HL-60 (cell line): Measurements from ENCODE around the gene FASN.
"Not testable (repeated sequence)": the region's sequence is repeated elsewhere in the genome, so short reads cannot be mapped to it uniquely, and the experiment has no call there.

Source experiments
- DNase-seq, 2 experiments: peaks; one replicate each; pipeline ENCODE4 v3.0.0-alpha.2; 2010 to 2020; ENCODE audit warnings: low read depth in 1 of 2, low spot score in 1 of 2
- H3K27ac ChIP-seq: fragments of 250-450 bp; sonication (Bioruptor Pico); replicated peaks from 2 replicates; pipeline ENCODE4 v1.5.1; 2020; ENCODE audit warnings: mild to moderate bottlenecking, moderate library complexity
- H3K27me3 ChIP-seq: fragments of 250-450 bp; sonication (Bioruptor Pico); 2 replicates; pipeline ENCODE4 v1.5.1; 2021; ENCODE audit warnings: mild to moderate bottlenecking, moderate library complexity; ENCODE audit not compliant: insufficient read depth, poor library complexity, severe bottlenecking
- H3K4me3 ChIP-seq: replicated peaks from 2 replicates; pipeline ENCODE4 v1.5.1; 2011; ENCODE audit warnings: mild to moderate bottlenecking, control low read depth, low read length; ENCODE audit not compliant: insufficient read depth
- GABPA ChIP-seq: IDR thresholded peaks from 2 replicates; pipeline ENCODE4 v1.6.1; 2012; ENCODE audit warnings: low read depth
- POLR2AphosphoS5 ChIP-seq: IDR thresholded peaks from 2 replicates; pipeline ENCODE4 v1.6.1; 2012; ENCODE audit warnings: low read depth
- SPI1 ChIP-seq: IDR thresholded peaks from 2 replicates; pipeline ENCODE4 v1.6.1; 2012; ENCODE audit warnings: low read depth, mild to moderate bottlenecking, borderline replicate concordance
- TF ChIP-seq, protein P1 (sequence below): IDR thresholded peaks from one replicate; pipeline ENCODE4 v1.5.1; 2011; ENCODE audit warnings: low read length, control low read depth, inconsistent platforms; ENCODE audit not compliant: insufficient read depth
- TF ChIP-seq, protein P2 (sequence below): IDR thresholded peaks from 2 replicates; pipeline ENCODE4 v1.6.1; 2012; ENCODE audit warnings: low read depth; ENCODE audit not compliant: insufficient replicate concordance

Gene FASN

DNA sequence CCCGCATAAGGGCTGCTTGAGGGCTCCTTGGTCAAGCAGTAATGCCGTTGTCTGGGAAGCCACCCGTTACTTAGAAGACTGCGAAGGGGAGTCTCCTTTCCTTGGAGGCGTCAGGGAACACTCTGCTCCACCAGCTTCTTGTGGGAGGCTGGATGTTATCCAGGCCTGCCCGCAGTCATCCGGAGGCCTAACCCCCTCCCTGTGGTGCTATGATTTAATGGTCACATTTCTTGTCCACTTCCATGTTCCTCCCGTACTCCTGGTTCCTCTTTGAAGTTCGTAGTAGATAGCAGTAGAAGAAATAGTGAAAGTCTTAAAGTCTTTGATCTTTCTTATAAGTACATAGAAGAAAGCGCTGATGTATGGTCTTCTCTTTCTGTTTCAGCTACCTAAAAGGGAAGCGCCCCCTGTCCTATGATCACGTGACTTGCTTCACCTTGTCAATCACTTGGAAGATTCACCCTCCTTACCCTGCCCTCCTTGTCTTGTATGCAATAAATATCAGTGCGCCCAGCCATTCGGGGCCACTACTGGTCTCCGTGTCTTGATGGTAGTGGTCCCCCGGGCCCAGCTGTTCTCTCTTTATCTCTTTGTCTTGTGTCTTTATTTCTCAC lies 59.1 kb downstream of the FASN start:
- H3K4me3 ChIP-seq: not testable (repeated sequence)
- TF ChIP-seq SPI1: peak; percentile 24; the same call in 1 of the 2 replicates
- peak in 1 of 2 experiments; percentile 34 for DNase-seq

DNA sequence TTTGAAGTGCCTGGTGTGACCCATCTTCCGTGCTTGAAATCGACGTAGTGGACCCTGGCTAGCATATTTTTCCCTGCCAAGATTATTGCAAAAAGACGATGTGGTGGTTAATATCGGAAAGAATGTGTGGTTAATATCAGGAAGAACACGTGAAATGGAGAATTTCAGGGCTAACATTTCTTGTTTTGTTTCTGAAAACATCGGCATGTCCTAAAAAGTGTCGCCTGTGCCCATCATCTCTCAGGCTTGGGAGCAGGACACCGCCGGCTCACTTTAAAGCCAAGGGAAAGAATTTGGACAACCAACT lies 60.2 kb downstream of the FASN start:
- Histone ChIP-seq H3K27ac (no peak overlapping the region), H3K27me3 (no peaks in the 10 kb centered on the region), H3K4me3 (peak overlapping the region; percentile 26; the same call in 1 of the 2 replicates)
- TF ChIP-seq, protein P1, sequence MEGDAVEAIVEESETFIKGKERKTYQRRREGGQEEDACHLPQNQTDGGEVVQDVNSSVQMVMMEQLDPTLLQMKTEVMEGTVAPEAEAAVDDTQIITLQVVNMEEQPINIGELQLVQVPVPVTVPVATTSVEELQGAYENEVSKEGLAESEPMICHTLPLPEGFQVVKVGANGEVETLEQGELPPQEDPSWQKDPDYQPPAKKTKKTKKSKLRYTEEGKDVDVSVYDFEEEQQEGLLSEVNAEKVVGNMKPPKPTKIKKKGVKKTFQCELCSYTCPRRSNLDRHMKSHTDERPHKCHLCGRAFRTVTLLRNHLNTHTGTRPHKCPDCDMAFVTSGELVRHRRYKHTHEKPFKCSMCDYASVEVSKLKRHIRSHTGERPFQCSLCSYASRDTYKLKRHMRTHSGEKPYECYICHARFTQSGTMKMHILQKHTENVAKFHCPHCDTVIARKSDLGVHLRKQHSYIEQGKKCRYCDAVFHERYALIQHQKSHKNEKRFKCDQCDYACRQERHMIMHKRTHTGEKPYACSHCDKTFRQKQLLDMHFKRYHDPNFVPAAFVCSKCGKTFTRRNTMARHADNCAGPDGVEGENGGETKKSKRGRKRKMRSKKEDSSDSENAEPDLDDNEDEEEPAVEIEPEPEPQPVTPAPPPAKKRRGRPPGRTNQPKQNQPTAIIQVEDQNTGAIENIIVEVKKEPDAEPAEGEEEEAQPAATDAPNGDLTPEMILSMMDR: no peak
- TF ChIP-seq, protein P2, sequence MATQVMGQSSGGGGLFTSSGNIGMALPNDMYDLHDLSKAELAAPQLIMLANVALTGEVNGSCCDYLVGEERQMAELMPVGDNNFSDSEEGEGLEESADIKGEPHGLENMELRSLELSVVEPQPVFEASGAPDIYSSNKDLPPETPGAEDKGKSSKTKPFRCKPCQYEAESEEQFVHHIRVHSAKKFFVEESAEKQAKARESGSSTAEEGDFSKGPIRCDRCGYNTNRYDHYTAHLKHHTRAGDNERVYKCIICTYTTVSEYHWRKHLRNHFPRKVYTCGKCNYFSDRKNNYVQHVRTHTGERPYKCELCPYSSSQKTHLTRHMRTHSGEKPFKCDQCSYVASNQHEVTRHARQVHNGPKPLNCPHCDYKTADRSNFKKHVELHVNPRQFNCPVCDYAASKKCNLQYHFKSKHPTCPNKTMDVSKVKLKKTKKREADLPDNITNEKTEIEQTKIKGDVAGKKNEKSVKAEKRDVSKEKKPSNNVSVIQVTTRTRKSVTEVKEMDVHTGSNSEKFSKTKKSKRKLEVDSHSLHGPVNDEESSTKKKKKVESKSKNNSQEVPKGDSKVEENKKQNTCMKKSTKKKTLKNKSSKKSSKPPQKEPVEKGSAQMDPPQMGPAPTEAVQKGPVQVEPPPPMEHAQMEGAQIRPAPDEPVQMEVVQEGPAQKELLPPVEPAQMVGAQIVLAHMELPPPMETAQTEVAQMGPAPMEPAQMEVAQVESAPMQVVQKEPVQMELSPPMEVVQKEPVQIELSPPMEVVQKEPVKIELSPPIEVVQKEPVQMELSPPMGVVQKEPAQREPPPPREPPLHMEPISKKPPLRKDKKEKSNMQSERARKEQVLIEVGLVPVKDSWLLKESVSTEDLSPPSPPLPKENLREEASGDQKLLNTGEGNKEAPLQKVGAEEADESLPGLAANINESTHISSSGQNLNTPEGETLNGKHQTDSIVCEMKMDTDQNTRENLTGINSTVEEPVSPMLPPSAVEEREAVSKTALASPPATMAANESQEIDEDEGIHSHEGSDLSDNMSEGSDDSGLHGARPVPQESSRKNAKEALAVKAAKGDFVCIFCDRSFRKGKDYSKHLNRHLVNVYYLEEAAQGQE: no peak
- no peak for TF ChIP-seq GABPA
- TF ChIP-seq SPI1: no peak
- no peak for TF ChIP-seq POLR2AphosphoS5
- DNase-seq: no peak

More for the DNA sequence above, 59.1 kb downstream of the FASN start:
- not testable (repeated sequence) for H3K27ac ChIP-seq, H3K27me3 ChIP-seq

DNA sequence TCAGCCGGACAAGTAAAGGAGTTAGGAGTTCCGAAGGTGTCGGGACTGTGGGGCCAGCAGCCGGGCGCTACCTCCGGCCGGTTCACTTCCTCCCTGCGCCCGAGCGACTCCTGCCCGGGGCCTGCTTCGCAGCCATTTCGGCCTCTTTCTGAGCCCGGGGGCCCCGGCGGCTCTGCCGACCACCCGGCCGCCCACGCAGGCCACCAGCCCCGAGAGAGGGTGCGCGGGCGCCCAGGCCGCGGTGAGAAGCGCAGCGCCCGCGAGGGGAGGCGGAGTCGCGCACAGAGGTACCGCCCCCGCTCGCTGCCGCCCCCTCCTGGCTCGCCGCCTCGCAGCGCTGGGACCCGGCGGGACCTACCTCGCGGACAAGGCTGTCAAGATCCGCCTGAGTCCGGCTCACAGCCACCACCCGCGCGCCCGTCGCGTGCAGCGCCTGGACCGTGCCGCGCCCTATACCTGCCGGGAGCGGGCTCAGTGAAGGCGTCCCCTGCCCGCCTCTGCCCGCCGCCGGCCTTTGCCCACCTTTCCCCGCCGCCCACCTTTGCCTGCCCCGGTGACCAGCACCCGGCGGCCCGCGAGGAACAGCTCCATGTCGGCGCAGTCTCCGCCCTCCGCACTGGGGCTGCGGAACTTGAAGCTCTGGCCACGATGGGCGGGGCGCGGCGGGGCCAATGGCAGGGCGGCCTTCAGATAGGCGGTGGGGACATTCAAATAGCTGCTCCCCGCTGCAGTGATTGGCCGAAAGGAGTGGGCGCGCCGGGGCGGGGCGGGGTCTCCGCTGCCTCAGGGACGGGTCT lies 60.7 kb downstream of the FASN start, which contains the start of gene DCXR:
Gene DCXR, minus strand, starts transcription at position 606 of the 797 bp plus-strand sequence. Its CDS starts 15 bp downstream, at position 591.
- peak within 1 kb of the TSS; percentile 86 for H3K27ac ChIP-seq
- DNase-seq: peak; percentile 88 to 98
- no peaks in the 10 kb centered on the region for H3K27me3 ChIP-seq
- H3K4me3 ChIP-seq: peak within 1 kb of the TSS; percentile 56
- TF ChIP-seq GABPA (no peak), SPI1 (peak; percentile 45; the same call in 1 of the 2 replicates), POLR2AphosphoS5 (peak; percentile 90)
- TF ChIP-seq, protein P1: peak; percentile 68

DNA sequence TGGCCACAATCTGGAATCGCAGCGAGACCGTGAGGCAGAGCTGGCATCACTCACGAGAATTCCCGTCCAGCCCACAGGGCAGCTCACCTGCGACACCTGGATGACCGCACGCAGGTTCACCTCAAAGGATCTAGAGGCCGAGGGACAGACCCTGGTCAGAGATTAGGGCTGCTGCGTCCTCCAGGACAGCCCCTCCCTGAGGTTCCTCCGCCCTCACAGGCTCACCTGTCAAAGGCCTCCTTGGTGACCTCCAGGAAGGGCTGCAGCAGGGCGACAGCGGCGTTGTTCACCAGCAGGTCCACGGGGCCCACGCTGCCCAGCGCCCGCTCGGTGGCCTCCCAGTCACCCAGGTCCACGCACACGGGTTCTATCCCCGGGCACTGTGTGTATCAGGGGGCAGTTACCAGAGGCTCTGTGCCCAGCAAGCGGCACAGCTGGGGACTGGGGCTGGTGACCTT lies 61.4 kb downstream of the FASN start:
- Histone ChIP-seq H3K27me3 (no peaks in the 10 kb centered on the region), H3K27ac (peak overlapping the region; percentile 86), H3K4me3 (peak overlapping the region; percentile 56)
- no peak for DNase-seq
- TF ChIP-seq GABPA: no peak
- no peak for TF ChIP-seq SPI1
- no peak for TF ChIP-seq POLR2AphosphoS5
- TF ChIP-seq, protein P1: no peak
